GM12891 (cell line): ENCODE results near the gene ADK.

Experiments used
- DNase-seq: peaks from one replicate; pipeline ENCODE4 v3.0.0; 2011; ENCODE audit warnings: low spot score; ENCODE audit not compliant: insufficient read length
- FAIRE-seq: peaks from 2 replicates; lab custom pipeline; 2011; peaks lifted over from hg19 to GRCh38; lab: Jason Lieb, UNC
- PAX5 ChIP-seq: IDR thresholded peaks from 2 replicates; pipeline ENCODE4 v1.6.1; 2011; ENCODE audit warnings: low read length, moderate library complexity, mild to moderate bottlenecking; ENCODE audit not compliant: insufficient read depth, severe bottlenecking
- POLR2A ChIP-seq: IDR thresholded peaks from 2 replicates; pipeline ENCODE4 v1.6.1; 2011; ENCODE audit warnings: low read depth, low read length, control low read depth
- POLR2AphosphoS5 ChIP-seq: IDR thresholded peaks from 2 replicates; pipeline ENCODE4 v1.6.1; 2011; ENCODE audit warnings: low read depth, low read length, control low read depth
- POU2F2 ChIP-seq: IDR thresholded peaks from 2 replicates; pipeline ENCODE4 v1.6.1; 2011; ENCODE audit warnings: low read depth, mild to moderate bottlenecking, control low read depth, low read length, moderate library complexity
- SPI1 ChIP-seq: IDR thresholded peaks from 2 replicates; pipeline ENCODE4 v1.6.1; 2011; ENCODE audit warnings: low read depth, low read length, control low read depth
- TAF1 ChIP-seq: IDR thresholded peaks from 2 replicates; pipeline ENCODE4 v1.6.1; 2011; ENCODE audit warnings: low read depth, low read length, control low read depth

Gene ADK

DNA sequence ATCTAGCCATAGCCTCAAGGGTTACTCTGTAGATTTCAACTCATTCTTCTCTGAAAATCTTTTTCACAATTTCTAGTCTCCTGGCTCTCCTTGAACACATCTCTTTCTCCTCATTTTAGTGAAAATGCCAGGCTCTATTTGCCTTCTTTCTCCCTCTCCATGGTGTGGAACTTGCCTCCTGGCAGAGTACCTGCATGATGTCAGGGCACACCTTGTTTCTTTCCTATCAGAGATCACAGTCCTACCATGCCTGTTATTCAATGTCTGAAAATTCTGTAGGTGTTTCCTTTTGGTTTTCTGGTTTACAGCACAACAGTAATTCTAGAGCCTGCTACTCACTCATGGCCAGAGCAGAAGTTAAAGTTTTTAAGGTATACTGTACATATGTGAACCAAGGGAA lies 237.8 kb downstream of the ADK start:
- no peak for TF ChIP-seq POU2F2
- no peak for TF ChIP-seq SPI1
- TF ChIP-seq POLR2A, result no peak
- TF ChIP-seq TAF1, result no peak
- no peak for TF ChIP-seq POLR2AphosphoS5
- TF ChIP-seq PAX5, result no peak
- DNase-seq (no peak), FAIRE-seq (no peak)

DNA sequence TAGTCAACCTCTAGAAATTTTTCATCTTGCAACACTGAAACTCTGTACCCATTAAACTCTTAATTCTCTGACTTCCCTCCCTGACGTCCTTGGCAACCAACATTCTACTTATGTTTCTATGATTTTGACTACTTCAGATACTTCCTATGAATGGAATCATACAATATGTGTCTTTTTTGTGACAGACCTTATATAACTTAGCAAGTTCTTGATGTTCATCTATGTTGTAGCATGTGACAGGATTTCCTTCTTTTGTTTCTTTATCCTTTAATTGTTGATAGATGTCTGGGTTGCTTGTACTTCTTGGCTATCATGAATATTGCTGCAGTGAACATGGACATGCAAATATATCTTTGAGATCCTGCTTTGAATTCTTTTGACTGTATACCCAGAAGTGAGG lies 240.8 kb downstream of the ADK start:
- no peak for TF ChIP-seq POLR2AphosphoS5
- TF ChIP-seq POLR2A, result no peak
- TF ChIP-seq SPI1, result no peak
- TF ChIP-seq TAF1, result no peak
- TF ChIP-seq POU2F2, result no peak
- no peak for TF ChIP-seq PAX5
- DNase-seq (no peak), FAIRE-seq (no peak)

DNA sequence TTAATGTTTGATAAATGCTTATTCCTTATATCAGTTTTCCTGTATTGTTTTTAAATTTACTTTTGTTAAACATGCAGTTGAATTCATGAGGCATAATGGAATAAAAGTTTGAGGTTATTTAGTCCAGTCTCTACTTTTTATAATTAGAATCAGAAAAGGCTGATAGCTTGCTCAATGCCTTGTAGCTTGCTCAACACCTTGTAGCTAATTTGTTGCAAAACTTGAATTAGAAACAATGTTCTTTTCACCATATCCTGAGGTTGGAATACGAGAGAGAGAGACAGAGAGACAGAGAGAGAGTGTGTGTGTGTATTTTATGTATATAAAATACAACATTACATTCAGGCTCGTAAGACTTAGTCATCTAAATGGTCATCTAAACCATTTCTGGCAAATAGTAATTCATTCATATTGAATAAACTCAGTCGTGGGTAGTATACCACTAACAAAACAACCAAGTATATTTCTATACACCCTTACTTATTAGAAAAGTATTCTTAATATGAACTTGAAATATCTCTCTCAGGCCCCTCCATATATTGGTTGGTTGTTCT lies 243.5 kb downstream of the ADK start:
- FAIRE-seq, result no peak
- TF ChIP-seq POLR2A (no peak), SPI1 (no peak), TAF1 (no peak), POU2F2 (no peak), PAX5 (no peak), POLR2AphosphoS5 (no peak)
- DNase-seq, result no peak

DNA sequence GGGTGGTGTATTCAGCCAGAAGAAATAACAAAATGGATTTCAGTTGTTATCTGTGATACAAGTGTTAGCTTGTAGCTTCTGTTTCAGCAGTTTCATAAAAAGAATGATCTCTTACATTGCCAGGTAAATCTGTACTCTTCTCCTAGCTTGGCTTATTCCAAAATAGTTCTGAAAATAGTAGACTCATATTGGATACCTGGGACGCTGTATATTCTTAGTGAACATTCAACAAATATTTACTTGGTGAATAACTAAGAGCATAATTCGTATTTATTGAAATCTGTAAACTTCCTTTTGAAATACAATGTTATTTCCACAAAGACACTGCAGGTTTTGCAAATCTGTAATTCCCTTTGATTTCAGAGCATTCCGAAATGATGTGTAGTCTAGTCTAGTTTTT lies 249.2 kb downstream of the ADK start:
- FAIRE-seq (no peak), DNase-seq (no peak)
- TF ChIP-seq SPI1 (no peak), TAF1 (no peak), POLR2A (no peak), POU2F2 (no peak), PAX5 (no peak), POLR2AphosphoS5 (no peak)

DNA sequence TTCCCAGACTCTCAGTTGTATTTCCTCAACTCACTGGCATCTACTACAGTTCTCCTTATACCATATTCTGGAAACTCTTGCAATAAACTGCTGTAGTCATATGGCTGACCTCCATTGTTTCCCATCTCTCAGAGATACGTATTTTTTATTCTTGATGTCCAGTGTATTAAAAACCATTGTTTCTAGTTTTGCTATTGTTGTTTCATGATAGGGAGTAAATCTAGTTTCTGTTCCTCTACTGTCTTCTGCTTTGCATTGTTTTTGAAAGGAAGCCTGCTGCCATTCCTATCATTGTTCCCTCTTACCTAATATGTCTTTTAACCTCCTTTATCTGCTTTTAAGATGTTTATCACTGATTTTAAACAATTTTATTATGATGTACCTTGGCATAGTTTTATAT lies 255.0 kb downstream of the ADK start:
- no peak for FAIRE-seq
- DNase-seq, result no peak
- no peak for TF ChIP-seq POLR2A
- TF ChIP-seq POU2F2, result no peak
- TF ChIP-seq TAF1, result no peak
- peak; percentile 45 for TF ChIP-seq SPI1
- no peak for TF ChIP-seq POLR2AphosphoS5
- TF ChIP-seq PAX5, result no peak

DNA sequence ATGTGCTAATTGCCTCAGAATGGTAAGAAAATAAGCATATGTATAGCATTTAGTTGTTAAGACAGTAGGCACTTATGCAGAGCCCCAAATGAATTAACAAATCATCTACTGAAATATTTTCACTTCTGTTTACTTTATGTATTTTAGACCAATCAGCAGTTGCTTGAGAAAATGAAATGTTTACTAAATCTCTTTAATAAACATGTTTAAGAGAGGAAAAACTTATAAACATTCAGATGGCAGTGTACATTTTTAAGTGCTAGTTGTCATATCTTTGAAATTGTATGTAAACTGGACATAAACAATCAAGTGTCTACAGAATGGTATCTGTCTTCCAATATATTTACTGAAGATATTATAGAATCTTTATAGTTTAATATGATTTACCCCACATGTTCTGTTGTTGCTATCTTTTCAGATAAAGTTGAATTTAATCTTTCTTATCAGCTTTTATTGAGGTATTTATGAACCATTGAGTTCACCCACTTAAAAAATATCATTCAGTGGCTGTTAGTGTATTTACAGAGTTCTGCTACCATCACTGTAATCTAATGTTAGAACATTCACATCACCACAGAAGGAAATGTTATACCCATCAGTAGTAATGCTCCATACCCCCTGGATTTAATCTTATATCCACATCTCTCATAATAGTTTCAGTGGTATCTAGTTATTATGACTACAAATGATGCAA lies 264.3 kb downstream of the ADK start:
- TF ChIP-seq TAF1, result no peak
- no peak for TF ChIP-seq POLR2A
- no peak for TF ChIP-seq SPI1
- TF ChIP-seq POLR2AphosphoS5, result no peak
- no peak for TF ChIP-seq POU2F2
- TF ChIP-seq PAX5, result no peak
- DNase-seq (no peak), FAIRE-seq (peak; percentile 47)

DNA sequence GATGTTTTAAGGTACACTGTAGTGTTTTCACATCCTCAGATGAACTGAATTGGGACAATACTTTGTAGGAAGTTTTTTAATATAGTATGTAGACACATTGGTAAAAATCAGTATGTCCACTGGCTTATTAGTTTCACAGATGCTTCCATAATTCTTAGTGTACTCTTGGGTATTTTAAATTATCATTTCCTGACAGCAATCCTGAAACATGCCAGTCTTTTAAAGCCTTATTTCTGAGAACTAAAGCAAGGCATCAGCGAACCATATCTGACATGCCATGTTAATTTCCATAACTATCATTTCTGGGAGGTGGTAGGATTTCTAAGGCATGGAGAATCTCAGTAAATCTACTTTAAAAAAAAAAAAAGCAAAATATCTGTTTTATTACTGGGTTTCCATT lies 266.4 kb downstream of the ADK start:
- DNase-seq (no peak), FAIRE-seq (no peak)
- TF ChIP-seq PAX5 (no peak), POU2F2 (no peak), TAF1 (no peak), POLR2A (no peak), POLR2AphosphoS5 (no peak), SPI1 (no peak)

DNA sequence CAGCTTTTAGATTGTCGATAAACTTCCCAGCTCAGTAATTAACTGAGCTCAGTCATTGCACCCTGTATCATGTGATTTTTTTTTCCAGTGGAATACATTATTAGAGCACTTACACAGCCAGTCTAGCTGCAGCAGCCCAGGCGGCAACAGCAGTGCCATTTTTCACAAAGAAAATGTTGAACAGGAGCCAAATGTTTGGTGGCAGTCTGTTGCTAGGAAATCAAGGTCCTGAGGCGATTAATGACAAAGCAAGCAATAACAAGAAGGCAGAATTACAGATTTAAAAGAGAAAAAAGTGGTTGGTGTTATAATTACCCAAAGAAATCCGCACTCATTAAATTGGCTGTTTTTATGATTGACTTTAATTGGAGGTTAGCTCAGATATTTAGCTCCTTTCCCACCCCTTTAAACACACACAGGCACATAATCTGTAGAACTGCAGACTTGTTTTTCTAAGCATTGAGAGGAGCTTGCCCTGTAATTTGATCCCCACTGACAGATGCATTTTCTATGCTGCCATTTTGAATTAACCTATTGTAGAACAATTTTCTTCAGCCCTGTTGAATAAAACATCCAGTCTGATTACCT lies 267.4 kb downstream of the ADK start:
- no peak for DNase-seq

DNA sequence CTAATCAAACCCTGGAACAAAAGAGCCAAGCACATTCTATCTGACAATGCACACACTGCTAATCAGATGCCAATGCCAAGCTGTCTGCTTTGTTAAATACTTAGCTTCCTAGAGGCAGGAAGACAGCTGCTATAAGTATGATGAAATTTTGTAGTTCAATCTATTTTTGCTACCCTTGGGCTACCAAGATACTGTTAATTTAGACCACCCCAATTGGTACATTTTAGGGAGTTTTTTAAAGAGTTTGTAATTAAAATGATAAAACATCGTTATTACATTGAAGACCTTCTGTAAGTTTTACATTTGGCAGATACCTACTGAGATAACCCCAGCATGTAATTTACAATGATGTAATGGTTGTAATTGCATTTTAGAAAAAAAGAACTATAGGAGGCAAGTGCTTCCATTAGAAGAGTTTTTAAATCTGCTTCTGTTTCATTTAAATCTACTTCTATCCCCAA lies 268.5 kb downstream of the ADK start:
- FAIRE-seq, result no peak
- no peak for TF ChIP-seq POLR2A
- TF ChIP-seq PAX5, result no peak
- no peak for TF ChIP-seq TAF1
- TF ChIP-seq SPI1, result no peak

More for the DNA sequence above, 267.4 kb downstream of the ADK start:
- no peak for TF ChIP-seq TAF1
- TF ChIP-seq POLR2A, result no peak
- TF ChIP-seq POU2F2, result no peak
- FAIRE-seq, result no peak

DNA sequence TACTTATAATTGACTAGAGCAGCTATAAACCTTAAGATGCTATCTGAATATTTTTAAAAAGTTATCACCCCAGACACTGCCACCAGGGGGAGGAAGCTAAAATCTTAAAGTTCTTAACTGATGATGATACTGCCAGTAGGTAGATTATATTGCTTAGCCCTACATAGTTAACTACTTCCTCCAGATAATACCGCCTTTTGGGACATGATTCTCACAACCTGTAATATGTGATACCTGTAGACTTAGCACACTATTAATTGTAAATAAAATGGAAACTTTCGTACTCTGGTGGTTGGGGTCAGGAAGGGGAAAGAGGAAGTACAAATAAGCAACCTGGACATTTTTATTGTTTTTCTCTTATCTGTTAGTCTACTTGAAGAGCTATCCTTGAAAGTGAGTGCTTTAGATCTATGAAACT lies 268.9 kb downstream of the ADK start:
- peak; percentile 16 for FAIRE-seq
- TF ChIP-seq TAF1 (no peak), POU2F2 (no peak), POLR2AphosphoS5 (no peak), POLR2A (no peak), PAX5 (no peak), SPI1 (no peak)
- DNase-seq, result no peak

More for the DNA sequence above, 268.5 kb downstream of the ADK start:
- no peak for DNase-seq
